ENCODE data around the gene CTAGE1.
"Not testable (repeated sequence)": the region's sequence is repeated elsewhere in the genome, so short reads cannot be mapped to it uniquely, and the experiment has no call there.

The CTAGE1 gene

GRCh38 chr18:22434973-22435608 lies 17.4 kb upstream of the CTAGE1 start:
- no peak for DNase-seq (ENCODE audit: low spot score)

- no peak for DNase-seq (ENCODE audit: low spot score)
Measured at GRCh38 chr18:22433956-22434355, 16.2 kb upstream of the CTAGE1 start.

- no peak for DNase-seq (ENCODE audit: low spot score)
Measured at GRCh38 chr18:22432657-22433137, 15.0 kb upstream of the CTAGE1 start.

- no peak for DNase-seq (ENCODE audit: low spot score)
Measured at GRCh38 chr18:22429564-22429963, 11.8 kb upstream of the CTAGE1 start.

GRCh38 chr18:22428672-22429071 lies 11.0 kb upstream of the CTAGE1 start:
- DNase-seq (ENCODE audit: low spot score): no peak

- no peak for DNase-seq (ENCODE audit: low spot score)
Measured at GRCh38 chr18:22427822-22428549, 10.3 kb upstream of the CTAGE1 start.

GRCh38 chr18:22424565-22424963 lies 6.8 kb upstream of the CTAGE1 start:
- DNase-seq (ENCODE audit: low spot score): no peak

- no peak for DNase-seq (ENCODE audit: low spot score)
Measured at GRCh38 chr18:22423878-22424564, 6.3 kb upstream of the CTAGE1 start.

GRCh38 chr18:22422909-22423548 lies 5.3 kb upstream of the CTAGE1 start:
- DNase-seq (ENCODE audit: low spot score): no peak

GRCh38 chr18:22420652-22421051 lies 2.9 kb upstream of the CTAGE1 start:
- no peak for DNase-seq (ENCODE audit: low spot score)

GRCh38 chr18:22412176-22412911 lies 5.4 kb downstream of the CTAGE1 start:
- no peak for DNase-seq (ENCODE audit: low spot score)

- DNase-seq (ENCODE audit: low spot score): no peak
Measured at GRCh38 chr18:22411446-22411845, 6.3 kb downstream of the CTAGE1 start.

- DNase-seq (ENCODE audit: low spot score): no peak
Measured at GRCh38 chr18:22410126-22410525, 7.6 kb downstream of the CTAGE1 start.

- no peak for DNase-seq (ENCODE audit: low spot score)
Measured at GRCh38 chr18:22409445-22409844, 8.3 kb downstream of the CTAGE1 start.

GRCh38 chr18:22408059-22408458 lies 9.7 kb downstream of the CTAGE1 start:
- DNase-seq (ENCODE audit: low spot score): no peak

- no peak for DNase-seq (ENCODE audit: low spot score)
Measured at GRCh38 chr18:22405142-22405541, 12.6 kb downstream of the CTAGE1 start.

- no peak for DNase-seq (ENCODE audit: low spot score)
Measured at GRCh38 chr18:22403950-22404349, 13.8 kb downstream of the CTAGE1 start.

- DNase-seq (ENCODE audit: low spot score): no peak
Measured at GRCh38 chr18:22399949-22400348, 17.8 kb downstream of the CTAGE1 start.

- DNase-seq (ENCODE audit: low spot score): no peak
Measured at GRCh38 chr18:22398464-22398863, 19.3 kb downstream of the CTAGE1 start.

- DNase-seq (ENCODE audit: low spot score): no peak
Measured at GRCh38 chr18:22394428-22394827, 23.3 kb downstream of the CTAGE1 start.

- DNase-seq (ENCODE audit: low spot score): not testable (repeated sequence)
Measured at GRCh38 chr18:22393164-22393563, 24.6 kb downstream of the CTAGE1 start.

Data from CD4-positive, alpha-beta T cell treated with Interleukin-15 for 4 hours (primary cell).